GM19463 (cell line): ENCODE results near the gene TNP2.
A peak's percentile ranks its signal among the peaks of the same experiment; 100 is the strongest.

Experiments used
- ATAC-seq: cut with Tn5 transposase; IDR thresholded peaks from one replicate; pipeline ENCODE4 v1.9.1; 2021; ENCODE audit warnings: mild to moderate bottlenecking, moderate library complexity; ENCODE audit not compliant: unreplicated experiment

The TNP2 gene

GRCh38 chr16:11268921-11269375 lies at the start of gene TNP2:
TNP2 (minus strand) TSS chr16:11269325; CDS start chr16:11269262, 63 bp downstream.
- no peak for ATAC-seq

- ATAC-seq, result no peak
Measured at GRCh38 chr16:11318817-11319216, 49.7 kb upstream of the TNP2 start.

GRCh38 chr16:11316331-11317015 lies 47.3 kb upstream of the TNP2 start:
- no peak for ATAC-seq

GRCh38 chr16:11315510-11315909 lies 46.4 kb upstream of the TNP2 start:
- no peak for ATAC-seq

GRCh38 chr16:11314309-11314894 lies 45.3 kb upstream of the TNP2 start:
- ATAC-seq, result no peak

- ATAC-seq, result no peak
Measured at GRCh38 chr16:11313493-11314308, 44.6 kb upstream of the TNP2 start.

- ATAC-seq, result no peak
Measured at GRCh38 chr16:11312718-11313492, 43.8 kb upstream of the TNP2 start.

GRCh38 chr16:11310997-11311561 lies 42.0 kb upstream of the TNP2 start:
- peak; percentile 32 for ATAC-seq

GRCh38 chr16:11310634-11310977 lies 41.5 kb upstream of the TNP2 start:
- ATAC-seq, result no peak

- ATAC-seq, result peak; percentile 31
Measured at GRCh38 chr16:11309895-11310633, 40.9 kb upstream of the TNP2 start.

GRCh38 chr16:11308493-11309283 lies 39.6 kb upstream of the TNP2 start:
- no peak for ATAC-seq

- no peak for ATAC-seq
Measured at GRCh38 chr16:11307639-11308492, 38.7 kb upstream of the TNP2 start.

GRCh38 chr16:11306997-11307638 lies 38.0 kb upstream of the TNP2 start:
- no peak for ATAC-seq

- ATAC-seq, result no peak
Measured at GRCh38 chr16:11306381-11306780, 37.3 kb upstream of the TNP2 start.

GRCh38 chr16:11303405-11304138 lies 34.4 kb upstream of the TNP2 start:
- ATAC-seq, result no peak

- ATAC-seq, result no peak
Measured at GRCh38 chr16:11302977-11303376, 33.9 kb upstream of the TNP2 start.
